ENCODE measurements around the gene CEP350.
"Not testable (repeated sequence)": the region's sequence is repeated elsewhere in the genome, so short reads cannot be mapped to it uniquely, and the experiment has no call there.

CEP350 gene

GRCh38 chr1:180119837-180120236, 165.2 kb downstream of the CEP350 start:
- TF ChIP-seq, protein P1, sequence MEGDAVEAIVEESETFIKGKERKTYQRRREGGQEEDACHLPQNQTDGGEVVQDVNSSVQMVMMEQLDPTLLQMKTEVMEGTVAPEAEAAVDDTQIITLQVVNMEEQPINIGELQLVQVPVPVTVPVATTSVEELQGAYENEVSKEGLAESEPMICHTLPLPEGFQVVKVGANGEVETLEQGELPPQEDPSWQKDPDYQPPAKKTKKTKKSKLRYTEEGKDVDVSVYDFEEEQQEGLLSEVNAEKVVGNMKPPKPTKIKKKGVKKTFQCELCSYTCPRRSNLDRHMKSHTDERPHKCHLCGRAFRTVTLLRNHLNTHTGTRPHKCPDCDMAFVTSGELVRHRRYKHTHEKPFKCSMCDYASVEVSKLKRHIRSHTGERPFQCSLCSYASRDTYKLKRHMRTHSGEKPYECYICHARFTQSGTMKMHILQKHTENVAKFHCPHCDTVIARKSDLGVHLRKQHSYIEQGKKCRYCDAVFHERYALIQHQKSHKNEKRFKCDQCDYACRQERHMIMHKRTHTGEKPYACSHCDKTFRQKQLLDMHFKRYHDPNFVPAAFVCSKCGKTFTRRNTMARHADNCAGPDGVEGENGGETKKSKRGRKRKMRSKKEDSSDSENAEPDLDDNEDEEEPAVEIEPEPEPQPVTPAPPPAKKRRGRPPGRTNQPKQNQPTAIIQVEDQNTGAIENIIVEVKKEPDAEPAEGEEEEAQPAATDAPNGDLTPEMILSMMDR (IDR thresholded peaks at IDR 0.05; ENCODE audit: insufficient read depth, low read length, missing control alignments), result no peak
- no peak for DNase-seq (ENCODE audit: low read depth, low spot score)
- H3K4me3 ChIP-seq (ENCODE audit: low read depth, low read length), result no peak overlapping the region
- ChIA-PET CTCF (interaction anchor here (1.0 kb wide), 1 partner anchor 59 kb away, joined by 3 read pairs; no protein-coding TSS in a partner anchor), POLR2A (no interaction called here)

- POLR2A ChIA-PET, result no interaction called here
- TF ChIP-seq, protein P1 (IDR thresholded peaks at IDR 0.05; ENCODE audit: insufficient read depth, low read length, missing control alignments), result no peak
- CTCF ChIA-PET, result interaction anchor here (0.8 to 1.6 kb wide), 2 partner anchors 16 to 256 kb away, joined by 3 to 5 read pairs; no protein-coding TSS in a partner anchor
- no peak for DNase-seq (ENCODE audit: low read depth, low spot score)
- H3K4me3 ChIP-seq (ENCODE audit: low read depth, low read length), result no peak overlapping the region
Observed at GRCh38 chr1:180123463-180123936, 168.9 kb downstream of the CEP350 start.

DNA sequence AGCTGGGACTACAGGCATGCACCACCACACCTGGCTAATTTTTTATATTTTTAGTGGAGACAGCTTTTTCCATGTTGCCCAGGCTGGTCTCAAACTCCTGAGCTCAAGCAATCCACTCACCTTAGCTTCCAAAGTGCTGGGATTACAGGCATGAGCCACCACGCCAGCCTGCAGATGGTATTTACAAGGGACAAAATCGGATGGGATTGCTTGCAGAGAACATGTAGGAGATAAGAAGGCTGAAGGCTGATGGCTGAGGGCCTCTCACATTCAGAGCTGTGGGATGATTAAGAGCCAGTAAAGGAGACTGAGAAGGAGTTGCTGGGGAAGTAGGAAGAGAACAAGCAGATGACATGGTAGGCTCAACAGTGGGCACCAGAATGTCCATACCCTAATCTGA, 176.0 kb downstream of the CEP350 start:
- H3K4me3 ChIP-seq (ENCODE audit: low read depth, low read length), result no peak overlapping the region
- CTCF ChIA-PET, result no interaction called here
- no peak for DNase-seq (ENCODE audit: low read depth, low spot score)
- TF ChIP-seq, protein P1 (IDR thresholded peaks at IDR 0.05; ENCODE audit: insufficient read depth, low read length, missing control alignments), result no peak
- POLR2A ChIA-PET, result no interaction called here

- TF ChIP-seq, protein P1 (IDR thresholded peaks at IDR 0.05; ENCODE audit: insufficient read depth, low read length, missing control alignments), result no peak
- POLR2A ChIA-PET, result interaction anchor here (0.6 kb wide), 1 partner anchor 13 kb away, joined by 3 read pairs; no protein-coding TSS in a partner anchor
- peak; percentile 92 for DNase-seq (ENCODE audit: low read depth, low spot score)
Observed at GRCh38 chr1:180131510-180131909, 176.9 kb downstream of the CEP350 start.

GRCh38 chr1:180133193-180133592, 178.6 kb downstream of the CEP350 start:
- POLR2A ChIA-PET, result interaction anchor here (0.9 kb wide), 1 partner anchor 21 kb away, joined by 3 read pairs; the partner anchor contains the start of gene QSOX1
- no peak overlapping the region for H3K4me3 ChIP-seq (ENCODE audit: low read depth, low read length)
- CTCF ChIA-PET, result no interaction called here
- DNase-seq (ENCODE audit: low read depth, low spot score), result no peak
- TF ChIP-seq, protein P1 (IDR thresholded peaks at IDR 0.05; ENCODE audit: insufficient read depth, low read length, missing control alignments), result no peak

More at GRCh38 chr1:180131510-180131909, 176.9 kb downstream of the CEP350 start:
- CTCF ChIA-PET, result interaction anchor here (2.0 kb wide), 1 partner anchor 9 kb away, joined by 5 read pairs; no protein-coding TSS in a partner anchor
- no peak overlapping the region for H3K4me3 ChIP-seq (ENCODE audit: low read depth, low read length)

DNA sequence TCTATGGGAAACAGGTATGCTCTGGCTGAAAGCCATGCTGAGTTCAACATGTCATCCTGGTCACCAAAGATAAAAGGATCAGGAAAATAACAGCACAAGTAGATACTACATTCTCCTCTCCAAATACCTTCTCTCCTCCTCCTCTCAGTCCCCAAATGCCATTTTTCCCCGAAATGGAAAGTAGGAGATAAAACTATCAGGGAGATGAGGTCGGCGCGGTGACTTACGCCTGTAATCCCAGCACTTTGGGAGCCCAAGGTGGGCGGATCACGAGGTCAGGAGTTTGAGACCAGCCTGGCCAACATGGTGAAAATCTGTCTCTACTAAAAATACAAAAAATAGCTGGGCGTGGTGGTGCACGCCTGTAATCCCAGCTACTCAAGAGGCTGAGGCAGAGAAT, 179.1 kb downstream of the CEP350 start:
- CTCF ChIA-PET; DNase-seq (ENCODE audit: low read depth, low spot score); H3K4me3 ChIP-seq (ENCODE audit: low read depth, low read length): not testable (repeated sequence)
- POLR2A ChIA-PET, result interaction anchor here (0.9 kb wide), 1 partner anchor 21 kb away, joined by 3 read pairs; the partner anchor contains the start of gene QSOX1

DNA sequence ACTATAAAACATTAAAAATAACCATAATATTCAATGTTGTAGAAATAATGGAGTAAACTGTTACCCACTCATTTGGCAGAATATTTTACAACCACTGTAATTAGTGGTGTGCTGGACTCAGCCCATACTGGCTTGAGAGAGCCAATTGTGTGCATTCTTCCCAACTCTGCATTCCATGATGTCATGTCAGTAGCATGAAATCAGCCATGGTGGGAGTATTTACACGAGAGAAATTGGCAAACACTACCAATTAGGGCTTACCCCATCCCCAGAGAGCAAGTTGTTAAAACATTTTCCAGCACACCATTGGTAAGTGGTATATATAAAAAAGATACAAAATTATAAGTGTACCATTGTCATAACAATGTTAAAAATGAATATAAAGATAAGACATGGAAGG, 180.9 kb downstream of the CEP350 start:
- CTCF ChIA-PET, result no interaction called here
- no peak for DNase-seq (ENCODE audit: low read depth, low spot score)
- TF ChIP-seq, protein P1 (IDR thresholded peaks at IDR 0.05; ENCODE audit: insufficient read depth, low read length, missing control alignments), result no peak
- POLR2A ChIA-PET, result no interaction called here
- no peak overlapping the region for H3K4me3 ChIP-seq (ENCODE audit: low read depth, low read length)
